Omental fat pad (tissue), 4 donors: ENCODE results near the gene GCAT. TPM values are rescaled to one million over a fixed set of nuclear protein-coding genes. Genes with fewer than 3 reads are reported as not detected.

Experiments
- ATAC-seq: fragments of 150-250 bp; one replicate; pipeline ENCODE4 v1.9.1; 2016; ENCODE audit warnings: mild to moderate bottlenecking, moderate library complexity; ENCODE audit not compliant: low FRiP score
- DNase-seq: peaks from one replicate; pipeline ENCODE4 v3.0.0-alpha.2; 2019; ENCODE audit warnings: low spot score
- CTCF ChIP-seq, 3 donors: fragments of 450-650 bp; IDR thresholded peaks; one replicate each; pipeline ENCODE4 v1.5.1; 2016 to 2017; ENCODE audit warnings: antibody characterized with exemption in 3 of 3, mild to moderate bottlenecking in 3 of 3, moderate library complexity in 2 of 3
- total RNA-seq, 4 donors: library from RNA; depleted of rRNA; stranded (reverse); fragments of >200 nt; gene quantifications; one replicate each; pipeline ENCODE4 v1.1.0, GENCODE V29; 2016

The GCAT gene
- total RNA-seq, 4 donors from 2014 or later: 6.5 to 12.0 (median 8.9) TPM

DNA sequence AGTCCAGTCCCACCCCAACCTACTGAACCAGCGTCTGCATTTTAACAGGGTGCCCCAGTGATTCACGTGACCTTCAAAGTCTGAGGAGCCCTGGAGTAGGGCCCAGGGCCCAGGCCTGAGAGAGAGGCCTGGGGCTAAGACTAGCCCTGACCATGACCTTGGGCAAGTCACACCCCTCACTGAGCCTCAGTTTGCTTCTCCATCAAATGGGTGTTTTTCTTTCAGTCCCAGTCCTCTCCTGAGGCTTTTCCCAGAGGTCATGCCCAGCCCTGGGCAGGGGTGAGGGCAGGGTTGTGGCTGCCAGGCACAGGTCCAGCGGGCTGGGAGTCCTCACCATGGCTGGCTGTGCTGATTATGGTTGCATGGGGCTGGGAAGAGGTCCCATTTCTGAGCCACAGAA is 33.0 kb upstream of the GCAT start:
- TF ChIP-seq CTCF (IDR thresholded peaks at IDR 0.05): no peak
- DNase-seq: no peak
- ATAC-seq: no peak

- ATAC-seq (no peak), DNase-seq (no peak)
- no peak for TF ChIP-seq CTCF (IDR thresholded peaks at IDR 0.05)
Measured at GRCh38 chr22:37775785-37776638, 31.7 kb upstream of the GCAT start.

- TF ChIP-seq CTCF (IDR thresholded peaks at IDR 0.05): no peak
Measured at GRCh38 chr22:37776639-37777005, 31.1 kb upstream of the GCAT start.

DNA sequence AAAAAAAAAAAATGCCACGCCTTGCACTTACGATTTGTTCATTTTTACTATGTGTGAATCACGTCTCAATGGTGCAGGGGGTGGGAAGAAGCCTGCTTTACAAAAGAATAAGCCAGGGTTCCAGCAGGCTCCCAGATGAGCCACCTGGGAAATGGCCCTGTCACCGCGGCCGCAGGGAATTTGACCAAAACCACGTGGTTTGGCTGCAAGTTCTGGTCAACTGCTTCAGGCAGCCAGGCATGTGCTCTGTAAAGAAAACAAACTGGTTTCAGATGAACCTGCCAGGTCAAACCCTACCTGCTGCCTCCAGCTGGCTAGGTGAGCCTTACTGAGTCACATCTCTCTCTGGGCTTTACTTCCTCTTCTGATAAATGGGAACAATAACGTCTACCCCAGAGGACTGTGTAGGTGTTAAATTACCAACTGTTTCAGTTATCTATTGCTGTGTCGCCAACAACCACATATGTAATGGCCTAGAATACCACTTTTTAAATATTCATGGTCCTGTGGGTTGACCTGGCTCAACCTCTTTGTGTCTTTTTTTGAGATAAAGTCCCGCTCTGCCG is 30.5 kb upstream of the GCAT start:
- TF ChIP-seq CTCF (IDR thresholded peaks at IDR 0.05): no peak
- no peak for DNase-seq
- no peak for ATAC-seq

More at GRCh38 chr22:37776639-37777005, 31.1 kb upstream of the GCAT start:
- ATAC-seq (no peak), DNase-seq (no peak)

DNA sequence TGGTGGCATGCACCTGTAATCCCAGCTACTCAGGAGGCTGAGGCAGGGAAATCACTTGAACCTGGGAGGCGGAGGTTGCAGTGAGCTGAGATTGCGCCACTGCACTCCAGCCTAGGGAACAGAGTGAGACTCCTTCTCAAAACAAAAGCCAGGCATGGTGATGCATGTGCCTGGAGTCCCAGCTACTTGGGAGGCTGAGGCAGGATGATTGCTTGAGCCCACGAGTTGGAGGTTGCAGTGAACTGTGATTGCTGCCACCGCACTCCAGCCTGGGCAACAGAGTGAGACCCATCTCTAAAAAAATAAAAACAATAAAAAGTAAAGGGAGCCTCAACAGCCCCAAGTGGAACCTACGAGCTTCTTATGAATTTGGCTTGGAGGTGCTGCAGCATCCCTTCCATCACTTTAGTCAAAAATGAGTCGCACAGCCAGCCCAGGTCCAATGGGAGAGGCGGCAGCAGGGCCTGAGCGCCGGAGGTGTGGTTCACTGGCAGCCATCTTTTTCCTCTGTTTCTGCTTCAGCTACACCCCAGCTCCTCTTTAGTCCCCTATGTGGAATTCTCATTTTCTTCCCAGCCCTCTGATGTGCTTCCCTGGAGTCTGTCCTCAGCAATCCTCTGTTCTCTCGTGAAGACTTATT is 29.2 kb upstream of the GCAT start:
- ATAC-seq (no peak), DNase-seq (no peak)
- TF ChIP-seq CTCF (IDR thresholded peaks at IDR 0.05): no peak

GRCh38 chr22:37781434-37782059 is 26.2 kb upstream of the GCAT start:
- ATAC-seq: no peak
- TF ChIP-seq CTCF (IDR thresholded peaks at IDR 0.05): no peak
- no peak for DNase-seq
